ENCODE measurements around the gene CMTM7.
"Not testable (repeated sequence)": the region's sequence is repeated elsewhere in the genome, so short reads cannot be mapped to it uniquely, and the experiment has no call there.

CMTM7 gene

DNA sequence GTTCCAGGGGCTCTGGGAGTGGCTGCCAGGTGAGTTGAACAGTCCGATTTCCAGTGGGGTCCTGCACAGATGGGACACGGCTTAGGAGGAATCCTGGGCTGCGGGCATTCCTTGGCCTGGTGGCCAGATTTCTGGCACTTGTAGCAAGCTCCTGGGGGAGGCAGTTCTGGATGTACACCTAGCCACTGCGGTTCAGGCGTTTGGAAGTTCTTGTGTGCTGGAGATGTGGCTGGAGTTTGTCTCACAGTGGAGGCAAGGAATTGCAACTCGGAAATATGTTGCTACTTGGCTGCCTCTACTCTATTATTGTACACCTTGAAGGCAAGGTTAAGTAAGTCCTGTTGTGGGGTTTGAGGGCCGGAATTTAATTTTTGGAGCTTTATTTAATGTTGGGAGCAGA, 73.1 kb downstream of the CMTM7 start:
- intact Hi-C loops (cut with DNase I): loop anchor here (10.0 kb wide), 1 partner anchor 90 kb away; no protein-coding TSS in a partner anchor
- not testable (repeated sequence) for DNase-seq

DNA sequence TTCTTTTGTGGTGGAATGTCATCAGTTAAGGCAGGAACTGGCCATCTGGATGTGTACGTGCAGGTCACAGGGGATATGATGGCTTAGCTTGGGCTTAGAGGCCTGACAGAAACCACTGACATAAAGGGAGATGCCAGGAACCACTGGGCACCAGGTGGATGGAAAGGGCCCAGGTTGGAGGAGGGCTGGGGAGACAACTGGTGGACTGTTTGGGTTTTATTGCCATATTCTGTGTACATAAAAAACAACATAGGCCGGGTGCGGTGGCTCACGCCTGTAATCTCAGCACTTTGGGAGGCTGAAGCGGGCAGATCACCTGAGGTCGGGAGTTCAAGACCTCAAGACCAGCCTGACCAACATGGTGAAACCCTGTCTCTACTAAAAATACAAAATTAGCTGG, 75.2 kb downstream of the CMTM7 start:
- not testable (repeated sequence) for DNase-seq
- intact Hi-C loops (cut with DNase I): loop anchor here (10.0 kb wide), 1 partner anchor 92 kb away; no protein-coding TSS in a partner anchor

DNA sequence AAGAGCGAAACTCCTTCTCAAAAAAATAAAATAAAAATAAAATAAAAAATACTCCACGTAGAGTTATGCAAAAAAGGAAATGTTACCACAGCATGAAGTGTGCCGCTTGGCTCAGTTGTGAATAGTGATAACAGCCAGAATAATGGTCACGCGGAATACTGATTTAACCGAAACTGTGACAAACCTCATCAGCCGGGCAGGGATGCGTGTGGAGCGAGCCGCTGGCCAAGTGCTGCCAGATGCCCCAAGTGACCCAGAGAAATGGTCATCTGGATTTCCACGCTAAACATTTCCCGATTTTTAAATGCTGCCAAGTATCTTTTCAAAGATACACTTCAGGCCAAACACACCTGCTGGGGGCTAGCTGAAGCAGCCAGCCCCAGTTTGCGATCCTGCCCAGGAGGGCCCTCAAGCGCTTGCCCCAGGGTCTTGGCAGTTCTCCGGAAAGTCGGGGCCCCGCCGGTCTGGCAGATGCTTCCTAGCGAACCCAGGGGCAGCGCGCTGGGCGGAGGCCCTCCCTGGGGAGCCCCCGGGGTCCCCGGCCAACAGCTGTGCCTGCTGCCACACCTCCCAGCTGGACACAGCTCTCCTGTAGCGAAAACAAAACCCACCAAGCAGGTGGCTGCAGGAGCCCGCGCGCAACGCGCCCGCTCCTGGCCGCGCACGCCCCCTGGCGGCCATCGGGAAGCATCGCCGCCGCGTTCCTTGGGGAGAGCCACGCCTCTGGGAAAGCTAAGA, 75.8 kb downstream of the CMTM7 start:
- intact Hi-C loops (cut with DNase I): loop anchor here (10.0 kb wide), 1 partner anchor 93 kb away; no protein-coding TSS in a partner anchor
- DNase-seq: peak; percentile 30 to 89 (median 74)

DNA sequence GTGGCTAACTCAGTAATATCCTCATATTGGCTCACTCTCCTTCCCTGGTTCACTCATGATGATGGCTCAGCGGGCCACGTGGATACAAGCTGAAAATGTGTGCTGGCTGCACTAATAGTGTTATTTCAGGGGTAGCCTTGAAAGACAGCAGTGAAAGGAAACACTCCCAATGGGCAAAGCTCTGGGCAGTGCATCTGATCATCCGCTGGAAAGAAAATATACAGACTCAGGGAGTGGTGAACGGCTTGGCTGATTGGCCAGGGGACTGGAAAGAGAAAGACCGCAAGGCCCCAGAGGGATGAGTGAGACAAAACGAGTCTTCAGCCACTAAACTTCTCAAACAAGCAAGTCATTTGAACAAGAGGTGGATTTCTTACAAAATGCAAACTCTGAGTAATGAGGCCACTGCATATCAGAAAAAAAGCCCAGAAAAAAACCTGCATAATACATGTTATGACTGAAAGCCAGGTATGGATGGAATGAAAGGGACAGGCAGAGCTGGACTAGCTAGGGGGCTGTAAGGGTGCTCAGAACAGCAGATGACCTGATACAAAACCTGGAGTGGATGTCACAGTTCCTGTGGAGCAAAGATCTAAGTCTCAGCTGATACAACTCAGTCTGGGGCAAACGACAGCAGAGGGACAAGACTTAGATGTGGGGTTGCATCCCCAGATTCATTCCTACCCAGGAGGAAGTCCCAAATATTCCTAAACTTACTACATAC, 77.7 kb downstream of the CMTM7 start:
- intact Hi-C loops (cut with DNase I): loop anchor here (10.0 kb wide), 1 partner anchor 95 kb away; no protein-coding TSS in a partner anchor

DNA sequence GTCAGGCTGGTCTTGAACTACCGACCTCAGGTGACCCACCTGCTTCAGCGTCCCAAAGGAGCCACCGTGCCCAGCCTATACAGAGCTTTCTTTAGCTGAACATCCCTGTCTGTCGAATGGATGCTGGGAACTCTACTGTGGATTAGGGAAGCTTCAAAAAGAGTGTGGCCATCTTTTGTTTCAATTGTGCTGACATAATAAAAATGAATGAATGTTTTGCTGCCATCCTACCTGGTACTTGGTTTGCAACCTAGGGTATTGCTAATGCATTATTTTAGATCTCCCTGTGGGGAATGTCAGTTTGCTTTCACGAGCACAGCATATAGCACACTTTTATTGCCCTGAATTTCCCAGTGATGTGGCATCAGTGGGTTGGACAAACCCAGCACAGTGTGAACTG, 78.7 kb downstream of the CMTM7 start:
- intact Hi-C loops (cut with DNase I): no loop called here
- DNase-seq: no peak

More for the DNA sequence above, 77.7 kb downstream of the CMTM7 start:
- DNase-seq: no peak

DNA sequence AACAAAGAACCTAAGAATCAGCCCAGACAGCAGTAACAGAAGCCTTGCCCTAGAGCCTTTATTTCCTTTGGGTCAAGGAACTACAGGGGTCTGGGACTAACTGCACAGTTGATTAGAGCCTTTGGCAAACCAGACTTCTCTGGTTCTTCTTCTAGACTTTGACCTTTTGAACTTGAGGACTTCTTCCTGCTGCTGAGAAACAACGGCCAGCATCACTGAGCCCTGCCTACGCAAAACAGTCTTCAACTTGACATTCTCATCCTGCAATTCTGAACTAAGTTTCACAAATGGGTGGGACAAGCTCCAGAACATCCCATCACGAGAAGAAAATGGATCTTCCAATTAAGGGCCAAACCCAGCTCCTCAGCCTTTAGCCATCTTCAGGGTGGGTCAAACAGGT, 79.6 kb downstream of the CMTM7 start:
- DNase-seq: no peak
- intact Hi-C loops (cut with DNase I): no loop called here

DNA sequence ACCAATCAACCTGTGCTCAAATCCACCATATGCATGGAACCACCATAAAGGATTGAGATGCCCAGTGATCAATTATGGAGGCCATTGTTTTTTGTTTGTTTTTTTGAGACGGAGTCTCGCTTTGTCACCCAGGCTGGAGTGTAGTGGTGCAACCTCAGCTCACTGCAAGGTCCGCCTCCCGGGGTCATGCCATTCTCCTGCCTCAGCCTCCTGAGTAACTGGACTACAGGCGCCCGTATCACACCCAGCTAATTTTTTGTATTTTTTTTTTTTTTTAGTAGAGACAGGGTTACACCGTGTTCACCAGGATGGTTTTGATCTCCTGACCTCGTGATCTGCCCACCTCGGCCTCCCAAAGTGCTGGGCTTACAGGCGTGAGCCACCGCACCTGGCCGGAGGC, 80.5 kb downstream of the CMTM7 start:
- intact Hi-C loops (cut with DNase I); DNase-seq: not testable (repeated sequence)

DNA sequence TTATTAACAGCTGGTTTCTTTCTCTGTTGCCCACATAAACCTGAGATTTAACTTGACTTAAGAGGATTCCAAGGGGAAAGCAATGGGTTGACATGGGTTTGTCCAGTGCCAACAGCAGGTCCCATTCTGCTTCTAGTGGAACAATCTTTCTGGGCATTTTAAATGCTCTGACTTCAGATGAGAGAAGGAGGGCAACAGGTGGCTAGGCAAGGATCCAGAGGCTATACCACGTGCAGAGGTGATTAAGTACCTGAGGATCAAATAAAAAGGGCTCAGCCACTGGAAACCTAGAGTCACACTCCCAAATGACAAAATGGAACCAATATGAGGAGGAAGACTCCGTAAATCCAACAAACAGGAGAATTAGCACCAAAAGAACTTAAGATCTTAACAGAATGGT, 82.5 kb downstream of the CMTM7 start:
- intact Hi-C loops (cut with DNase I): no loop called here
- no peak for DNase-seq

DNA sequence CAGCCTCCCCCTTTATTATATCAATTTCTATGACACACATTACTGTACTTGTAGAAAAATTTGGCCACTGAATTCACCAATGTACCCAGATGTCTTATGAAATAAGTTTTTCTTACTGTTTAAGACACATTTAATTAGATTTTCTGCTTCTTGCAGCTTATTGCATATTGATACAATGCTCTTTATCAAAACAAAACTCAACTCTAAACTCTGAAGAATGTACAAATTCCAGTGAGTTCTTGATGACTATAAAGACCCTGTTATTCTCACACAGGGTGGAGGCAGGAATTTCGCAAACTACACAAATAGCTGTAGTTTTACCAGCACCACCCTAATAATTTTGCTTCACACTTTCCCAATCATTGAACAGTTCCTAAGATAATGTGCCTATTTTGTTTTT, 89.0 kb downstream of the CMTM7 start:
- intact Hi-C loops (cut with DNase I): no loop called here
- no peak for DNase-seq

DNA sequence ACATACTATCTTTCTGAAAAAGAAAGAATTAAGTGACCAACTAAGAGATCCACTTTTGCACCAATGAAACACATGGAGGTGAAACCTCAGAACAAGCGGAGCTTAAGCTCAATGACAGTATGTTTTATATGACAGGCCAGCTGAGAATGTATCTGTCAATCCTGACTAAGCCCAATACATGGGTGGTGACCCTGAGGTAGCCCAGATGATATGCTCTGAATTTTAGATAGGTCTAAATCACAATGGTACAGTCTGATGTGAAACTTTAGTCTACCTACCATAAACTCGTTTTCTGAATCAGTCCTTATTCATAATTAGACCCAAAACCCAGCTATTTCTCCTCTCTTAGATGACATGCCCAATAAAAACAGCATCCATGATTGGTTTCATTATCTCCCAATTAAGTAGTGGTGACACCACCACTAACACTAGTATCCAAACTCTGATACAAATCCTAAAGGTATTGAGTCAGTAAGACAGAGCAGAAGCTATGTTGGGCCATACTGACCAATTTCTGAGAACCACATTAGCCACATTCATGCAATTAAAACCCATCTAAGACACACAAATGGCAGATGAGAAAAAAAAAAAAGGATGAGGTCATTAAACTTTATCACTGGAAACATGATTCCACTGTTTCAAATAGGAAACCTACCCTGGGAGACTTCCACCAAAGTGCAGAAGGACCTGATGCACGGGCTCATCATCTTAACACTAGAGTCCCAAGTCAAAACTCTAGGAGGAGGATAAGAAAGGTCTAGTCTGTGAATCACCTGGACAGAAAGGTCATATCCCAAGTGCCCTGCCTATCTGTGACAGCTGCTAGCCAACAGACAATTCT, 90.4 kb downstream of the CMTM7 start:
- intact Hi-C loops (cut with DNase I): no loop called here
- no peak for DNase-seq

DNA sequence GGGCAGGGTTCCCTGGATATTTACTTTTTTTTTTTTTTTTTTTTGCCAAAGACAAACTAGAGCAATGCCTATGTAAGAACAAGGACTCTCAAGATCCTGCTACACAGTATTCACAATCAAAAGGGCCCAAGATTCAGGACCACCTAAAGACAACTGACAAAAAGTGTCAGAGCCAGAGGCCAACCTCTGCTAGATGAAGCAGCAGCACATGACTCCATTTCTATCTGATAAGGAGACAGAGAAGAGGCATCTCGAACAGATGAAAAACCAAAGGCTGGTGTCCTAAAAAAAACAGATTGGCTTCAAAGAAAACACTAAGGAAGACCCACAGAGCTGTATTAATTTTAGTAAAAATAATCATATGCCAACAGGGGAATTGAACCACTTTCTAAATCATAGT, 91.0 kb downstream of the CMTM7 start:
- DNase-seq: no peak
- intact Hi-C loops (cut with DNase I): no loop called here

DNA sequence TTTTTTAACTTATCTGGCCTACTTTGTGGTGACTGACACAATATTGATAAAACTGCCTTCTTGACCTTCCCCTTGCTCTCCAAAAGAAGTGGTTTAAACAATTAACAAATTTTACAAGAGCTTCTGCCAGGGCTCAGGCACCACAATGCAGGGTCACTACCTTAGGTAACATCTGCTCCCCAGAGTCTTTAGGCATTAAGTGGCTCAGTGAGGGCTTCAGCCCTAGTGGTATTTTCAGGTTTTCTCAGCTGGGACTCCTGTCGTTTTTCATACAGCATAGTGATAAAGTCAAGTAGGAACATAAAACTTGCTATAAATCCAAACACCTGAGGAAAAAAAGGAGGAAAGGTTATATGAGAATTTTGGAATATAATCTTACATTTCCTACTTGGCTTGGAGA, 92.1 kb downstream of the CMTM7 start:
- intact Hi-C loops (cut with DNase I): no loop called here
- DNase-seq: no peak

DNA sequence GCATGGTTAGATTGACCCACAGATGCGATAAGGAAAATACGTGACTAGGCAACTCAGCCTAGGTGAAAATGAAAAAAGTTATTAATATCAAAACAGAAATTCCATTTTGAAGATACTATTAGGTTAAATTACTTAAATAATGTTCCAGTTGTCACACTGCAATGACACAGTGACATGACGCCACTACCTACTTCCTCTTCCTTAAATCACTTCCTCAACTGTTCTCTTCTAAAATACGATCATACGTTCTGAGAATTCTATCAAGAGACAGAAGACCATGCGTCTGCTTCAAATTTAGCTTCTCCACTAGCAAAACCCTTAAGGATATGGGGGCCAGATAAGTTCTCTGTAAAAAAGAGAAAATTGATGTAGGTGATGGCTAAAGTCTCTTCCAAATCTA, 92.8 kb downstream of the CMTM7 start:
- intact Hi-C loops (cut with DNase I): no loop called here
- no peak for DNase-seq

DNA sequence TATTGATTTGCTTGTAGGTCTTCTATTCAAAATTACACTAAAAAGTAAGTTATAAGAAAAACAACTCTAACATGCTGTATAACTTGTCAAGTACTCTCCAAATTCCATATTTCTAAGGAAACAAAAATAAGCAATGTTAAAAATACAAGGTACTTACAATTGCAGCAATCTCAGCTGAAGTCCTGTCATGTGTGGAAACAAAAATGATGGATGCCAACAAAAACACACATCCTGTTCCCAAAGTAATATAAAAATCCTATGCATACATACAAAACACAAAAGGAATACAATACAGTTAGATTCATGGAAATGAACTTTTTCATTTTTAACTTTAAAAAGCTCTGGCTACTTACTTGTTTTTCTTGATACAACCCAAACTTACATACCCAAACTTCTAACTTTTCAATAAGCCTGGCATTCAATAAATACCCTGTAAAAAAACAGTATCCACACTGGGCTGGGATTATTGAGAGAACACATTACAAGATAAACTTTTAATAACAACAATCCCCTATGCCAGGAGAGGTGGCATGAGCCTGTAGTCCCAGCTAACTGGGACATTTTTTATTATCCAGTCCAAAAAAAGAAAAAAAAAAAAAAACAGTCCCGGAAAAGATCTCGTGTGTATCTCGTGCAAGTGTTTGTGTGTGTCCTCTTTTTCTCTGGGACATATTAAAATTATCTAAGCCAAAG, 96.3 kb downstream of the CMTM7 start:
- DNase-seq: no peak
- intact Hi-C loops (cut with DNase I): no loop called here

DNA sequence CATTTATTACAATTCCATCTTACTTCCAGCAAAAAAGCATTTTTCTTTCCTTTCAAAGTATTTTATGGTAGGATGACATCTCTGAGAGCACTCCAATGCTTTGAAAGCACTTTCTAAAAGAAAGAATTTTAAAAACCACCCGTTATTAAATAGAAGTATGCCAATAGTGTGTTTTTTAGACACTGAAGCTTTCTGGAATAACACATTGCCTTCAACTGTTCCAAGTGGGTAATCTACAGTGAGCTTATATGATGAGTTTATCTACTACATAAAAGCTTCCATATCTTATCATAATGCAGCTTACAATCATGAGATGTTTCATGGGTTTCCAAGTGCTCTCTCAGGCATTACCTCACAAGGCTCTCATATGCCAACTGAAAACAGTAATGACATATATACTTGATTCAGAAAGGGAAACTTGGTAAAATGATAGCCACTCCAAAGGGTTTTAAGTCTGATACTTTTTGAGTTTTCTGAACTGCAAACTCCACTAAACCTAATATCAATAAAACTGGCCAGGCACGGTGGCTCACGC, 96.9 kb downstream of the CMTM7 start:
- intact Hi-C loops (cut with DNase I): no loop called here
- no peak for DNase-seq

DNA sequence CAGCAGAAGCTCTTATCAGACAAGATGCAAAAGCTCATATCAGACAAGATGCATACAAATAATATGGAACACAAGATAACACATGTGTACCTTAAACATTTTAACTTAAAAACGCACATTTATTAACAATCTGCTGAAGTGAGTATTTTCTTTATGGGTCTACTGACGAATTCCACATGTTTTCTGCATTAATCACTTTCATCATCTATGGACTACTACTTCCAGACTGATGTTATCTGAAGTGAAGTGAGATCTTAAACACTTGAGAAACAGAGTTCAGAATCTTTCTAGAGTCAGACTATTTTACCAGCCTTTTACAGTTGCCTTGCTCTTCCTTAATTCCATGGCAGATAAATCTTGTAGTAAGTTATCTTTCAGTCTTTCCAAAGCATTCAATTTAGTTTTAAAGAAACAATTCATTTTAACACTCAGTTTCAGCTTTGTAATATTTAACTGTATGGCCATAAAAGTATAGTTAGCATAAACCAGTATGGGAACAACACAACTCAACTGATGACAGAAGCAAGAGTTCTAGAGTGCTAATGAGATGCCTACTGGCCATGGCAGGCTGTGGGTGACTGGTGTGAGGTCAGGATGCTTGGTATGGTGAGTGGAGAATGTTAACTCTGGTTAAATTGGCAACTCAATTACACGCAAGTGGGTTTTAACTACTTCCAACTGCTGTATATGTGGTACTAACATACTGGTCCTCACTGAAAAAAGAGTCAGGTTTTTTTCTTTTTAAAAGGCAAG, 101.2 kb downstream of the CMTM7 start:
- intact Hi-C loops (cut with DNase I): no loop called here

DNA sequence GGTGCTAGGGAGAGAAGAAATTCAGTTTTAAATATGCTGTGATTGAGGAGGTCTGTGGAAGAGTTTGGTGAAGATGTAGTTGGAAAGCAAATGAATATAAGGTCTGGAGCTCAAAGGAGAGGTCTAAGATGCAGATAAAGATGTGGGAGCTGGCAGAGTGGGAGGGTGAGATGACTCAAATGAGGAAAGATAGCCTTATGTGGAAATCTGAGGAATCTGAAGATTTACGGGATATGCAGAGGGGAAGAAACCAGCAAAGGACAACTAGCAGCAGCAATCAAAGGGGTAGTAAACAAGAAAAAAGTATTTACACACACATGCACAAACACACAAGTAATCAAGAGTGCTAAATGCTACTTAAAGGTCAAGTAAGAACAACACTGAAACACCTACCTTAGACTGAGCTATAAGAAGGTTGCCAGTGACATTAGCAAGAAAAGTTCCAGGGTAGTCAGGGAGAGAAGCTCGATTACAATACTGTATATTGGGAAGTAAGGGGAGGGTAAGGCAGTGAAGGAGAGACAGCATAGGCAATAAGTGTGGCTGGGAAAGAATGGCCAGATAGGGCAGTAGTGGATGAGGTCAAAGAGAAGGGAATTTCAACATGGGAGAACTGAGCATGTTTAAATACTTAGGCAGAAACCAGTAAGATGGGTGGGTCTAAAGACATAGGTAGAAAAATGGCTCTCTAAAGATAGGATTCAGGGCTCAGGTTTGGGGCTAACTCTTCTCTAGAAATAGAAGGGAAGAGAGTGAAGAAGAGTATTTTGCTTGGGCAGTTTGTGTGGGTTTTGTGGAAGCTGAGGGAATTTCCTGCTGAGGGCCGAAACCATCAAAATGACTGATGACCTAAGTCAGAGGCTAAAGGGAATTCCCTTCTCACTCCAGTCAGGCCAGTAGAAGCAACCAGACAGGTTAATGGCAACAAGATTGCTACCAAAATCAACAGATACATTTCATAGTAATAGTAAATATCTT, 102.1 kb downstream of the CMTM7 start:
- intact Hi-C loops (cut with DNase I): no loop called here
- no peak for DNase-seq

More for the DNA sequence above, 101.2 kb downstream of the CMTM7 start:
- no peak for DNase-seq

Data from head of caudate nucleus (tissue), 42 donors.